Thymus (tissue), 11 donors: ENCODE data around the gene DGKZ. TPM values are rescaled to one million over a fixed set of nuclear protein-coding genes. Genes with fewer than 3 reads are reported as not detected.
A peak's percentile ranks its signal among the peaks of the same experiment; 100 is the strongest.

Experiments
- DNase-seq, 9 donors: peaks; one replicate each; pipeline ENCODE4 v3.0.0-alpha.2; 2013; ENCODE audit warnings: low spot score in 9 of 9, low read depth in 6 of 9, missing footprints in 1 of 9
- H3K27ac ChIP-seq, 2 donors: one replicate each; pipeline ENCODE4 v1.5.1; 2013; ENCODE audit warnings: control low read depth in 1 of 2, low read depth in 1 of 2, low read length in 1 of 2, mild to moderate bottlenecking in 1 of 2, moderate library complexity in 1 of 2
- H3K27me3 ChIP-seq, 2 donors: one replicate each; pipeline ENCODE4 v1.5.1; 2013; ENCODE audit warnings: low read length in 1 of 2; ENCODE audit not compliant: control insufficient read depth in 2 of 2, insufficient read depth in 1 of 2
- H3K36me3 ChIP-seq, 2 donors: one replicate each; pipeline ENCODE4 v1.5.1; 2013; ENCODE audit warnings: low read length in 1 of 2, mild to moderate bottlenecking in 1 of 2, moderate library complexity in 1 of 2; ENCODE audit not compliant: control insufficient read depth in 2 of 2, insufficient read depth in 2 of 2
- H3K4me1 ChIP-seq, 2 donors: one replicate each; pipeline ENCODE4 v1.5.1; 2013; ENCODE audit warnings: low read length in 2 of 2; ENCODE audit not compliant: control insufficient read depth in 2 of 2, insufficient read depth in 2 of 2
- H3K4me3 ChIP-seq, 2 donors: one replicate each; pipeline ENCODE4 v1.5.1; 2013; ENCODE audit warnings: low read length in 2 of 2, control low read depth in 1 of 2, mild to moderate bottlenecking in 1 of 2
- H3K9me3 ChIP-seq, 2 donors: one replicate each; pipeline ENCODE4 v1.5.1; 2013; ENCODE audit warnings: low read length in 1 of 2, mild to moderate bottlenecking in 1 of 2; ENCODE audit not compliant: control insufficient read depth in 2 of 2, insufficient read depth in 1 of 2
- WGBS: extraction: QIAGEN DNeasy Blood & Tissue Kit; methylation state at CpG from one replicate; pipeline ENCODE4 v1.1.7; 2013; 5-methylcytosine and 5-hydroxymethylcytosine counted together
- polyA plus RNA-seq: library from polyadenylated mRNA; stranded (reverse); fragments of 200-250 nt; gene quantifications from one replicate; pipeline ENCODE4 v1.2.3, GENCODE V29; 2013
- total RNA-seq: library from RNA; stranded (reverse); fragments of 120-200 nt; gene quantifications from one replicate; pipeline ENCODE4 v1.2.4, GENCODE V29; 2013
- donor health status: healthy.

Gene DGKZ
- total and polyA plus RNA-seq, 2 donors, result 52.8 to 139 TPM

- Histone ChIP-seq H3K4me3 (no peak overlapping the region), H3K9me3 (no peaks in the 10 kb centered on the region), H3K4me1 (peaks cover 0 to 16% of the 10 kb centered on the region in 2 donors), H3K27me3 (no peaks in the 10 kb centered on the region), H3K36me3 (no peaks in the 10 kb centered on the region), H3K27ac (no peak overlapping the region)
- DNase-seq, result no peak
- 91% methylated on average over 2 of the region's 2 CpGs for WGBS
Observed at GRCh38 chr11:46321757-46322156, 25.5 kb upstream of the DGKZ start.

GRCh38 chr11:46322759-46323158, 24.5 kb upstream of the DGKZ start:
- Histone ChIP-seq H3K27me3 (peaks cover 0 to 2% of the 10 kb centered on the region in 2 donors), H3K4me3 (no peak overlapping the region), H3K4me1 (peaks cover 0 to 16% of the 10 kb centered on the region in 2 donors), H3K36me3 (no peaks in the 10 kb centered on the region), H3K9me3 (no peaks in the 10 kb centered on the region), H3K27ac (no peak overlapping the region)
- 97% methylated on average over 6 of the region's 6 CpGs for WGBS
- DNase-seq, result no peak

- H3K27ac ChIP-seq, result no peak overlapping the region
- H3K27me3 ChIP-seq, result peaks cover 0 to 14% of the 10 kb centered on the region in 2 donors
- H3K4me1 ChIP-seq, result peaks cover 12 to 28% of the 10 kb centered on the region in 2 donors
- no peak for DNase-seq
- no peaks in the 10 kb centered on the region for H3K9me3 ChIP-seq
- no peak overlapping the region for H3K4me3 ChIP-seq
- no peaks in the 10 kb centered on the region for H3K36me3 ChIP-seq
- WGBS, result 97% methylated on average over 10 of the region's 10 CpGs
Observed at GRCh38 chr11:46326813-46327416, 20.3 kb upstream of the DGKZ start.

- WGBS, result 95% methylated on average over 8 of the region's 8 CpGs
- Histone ChIP-seq H3K9me3 (no peaks in the 10 kb centered on the region), H3K4me1 (peaks cover 20 to 37% of the 10 kb centered on the region in 2 donors), H3K27me3 (peaks cover 0 to 22% of the 10 kb centered on the region in 2 donors), H3K36me3 (no peaks in the 10 kb centered on the region), H3K4me3 (no peak overlapping the region), H3K27ac (no peak overlapping the region)
- DNase-seq, result no peak
Observed at GRCh38 chr11:46327829-46328228, 19.4 kb upstream of the DGKZ start.

GRCh38 chr11:46330154-46330553, 17.1 kb upstream of the DGKZ start:
- peak overlapping the region in 1 of 2 donors; percentile 47 for H3K27ac ChIP-seq
- DNase-seq, result no peak

GRCh38 chr11:46330563-46331281, 16.5 kb upstream of the DGKZ start:
- H3K27me3 ChIP-seq, result peaks cover 0 to 39% of the 10 kb centered on the region in 2 donors
- 19% methylated on average over 11 of the region's 11 CpGs for WGBS

More at GRCh38 chr11:46330154-46330553, 17.1 kb upstream of the DGKZ start:
- Histone ChIP-seq H3K4me3 (no peak overlapping the region), H3K36me3 (no peaks in the 10 kb centered on the region), H3K27me3 (peaks cover 0 to 39% of the 10 kb centered on the region in 2 donors), H3K4me1 (peaks cover 28 to 53% of the 10 kb centered on the region in 2 donors), H3K9me3 (no peaks in the 10 kb centered on the region)
- WGBS, result 40% methylated on average over 5 of the region's 5 CpGs

GRCh38 chr11:46331282-46331984, 15.8 kb upstream of the DGKZ start:
- Histone ChIP-seq H3K9me3 (no peaks in the 10 kb centered on the region), H3K36me3 (no peaks in the 10 kb centered on the region), H3K4me3 (no peak overlapping the region), H3K4me1 (peaks cover 28 to 63% of the 10 kb centered on the region in 2 donors), H3K27me3 (peaks cover 0 to 39% of the 10 kb centered on the region in 2 donors), H3K27ac (peak overlapping the region in 1 of 2 donors; percentile 46)
- DNase-seq, result peak in 2 of 9 donors; percentile 65 to 84
- 17% methylated on average over 5 of the region's 5 CpGs for WGBS

More at GRCh38 chr11:46330563-46331281, 16.5 kb upstream of the DGKZ start:
- Histone ChIP-seq H3K27ac (peak overlapping the region in 1 of 2 donors; percentile 46), H3K36me3 (no peaks in the 10 kb centered on the region), H3K4me3 (no peak overlapping the region), H3K4me1 (peaks cover 28 to 56% of the 10 kb centered on the region in 2 donors), H3K9me3 (no peaks in the 10 kb centered on the region)
- DNase-seq, result peak in 1 of 9 donors; percentile 38

GRCh38 chr11:46332093-46332567, 15.1 kb upstream of the DGKZ start:
- Histone ChIP-seq H3K9me3 (no peaks in the 10 kb centered on the region), H3K27ac (peak overlapping the region in 1 of 2 donors; percentile 46), H3K27me3 (peaks cover 0 to 37% of the 10 kb centered on the region in 2 donors), H3K4me1 (peaks cover 28 to 70% of the 10 kb centered on the region in 2 donors), H3K4me3 (peak overlapping the region; percentile 36 to 44), H3K36me3 (no peaks in the 10 kb centered on the region)
- 22% methylated on average over 8 of the region's 8 CpGs for WGBS
- DNase-seq, result no peak
